ENCODE results near the gene HOXA5.

HOXA5 gene

DNA sequence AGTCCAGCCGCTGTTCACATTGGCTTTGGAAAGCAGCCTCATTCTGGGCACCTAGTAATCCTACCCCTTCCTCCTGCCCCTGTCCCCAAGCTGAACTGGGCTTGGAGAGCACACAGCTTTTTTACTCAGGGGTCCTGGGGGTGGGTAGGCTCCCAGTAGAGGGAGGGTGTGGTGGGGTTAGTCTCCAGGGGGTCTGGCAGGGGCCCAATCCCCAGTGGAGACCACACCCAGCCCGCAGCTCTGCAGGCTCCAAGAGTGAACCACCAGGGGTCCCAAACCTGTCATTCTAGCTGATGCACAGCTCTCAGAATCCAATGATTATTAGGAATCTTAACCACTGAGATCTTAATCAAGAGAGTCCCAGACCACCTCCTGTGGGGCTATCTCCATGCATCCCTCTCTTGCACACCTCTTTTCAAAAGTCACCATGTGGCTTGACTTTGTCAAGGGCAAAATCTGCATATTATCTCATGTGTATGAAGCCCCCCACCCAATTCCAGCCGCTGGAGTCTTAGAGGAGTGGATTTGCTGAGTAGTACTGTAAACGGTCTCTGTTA, 38.9 kb upstream of the HOXA5 start:
- no peak for DNase-seq

DNA sequence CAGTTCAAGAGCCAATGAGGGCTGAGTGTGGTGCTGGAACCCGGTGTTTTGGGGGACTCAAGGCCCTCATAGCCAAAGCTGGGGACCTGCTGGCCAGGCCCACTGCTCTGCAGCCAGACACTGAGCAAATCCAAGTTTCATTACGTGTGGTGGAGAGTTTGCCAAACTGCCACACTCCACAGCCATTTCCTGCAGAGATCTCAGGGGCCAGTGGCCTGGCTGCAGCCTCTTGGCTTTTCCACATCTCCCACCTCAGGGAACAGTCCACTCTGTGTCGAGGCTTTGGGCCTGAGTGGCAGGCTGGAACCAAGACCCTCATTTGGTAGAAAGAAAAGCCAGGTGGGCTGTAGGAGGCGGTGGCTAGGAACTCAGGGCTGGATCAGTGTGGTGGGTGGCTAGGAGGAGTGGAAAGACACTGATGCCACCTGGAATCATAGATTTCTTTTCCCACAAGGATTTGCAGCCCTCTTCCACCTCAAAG, 38.4 kb upstream of the HOXA5 start:
- DNase-seq = no peak

- DNase-seq = no peak
Observed at GRCh38 chr7:27180431-27181420, 37.2 kb upstream of the HOXA5 start.

DNA sequence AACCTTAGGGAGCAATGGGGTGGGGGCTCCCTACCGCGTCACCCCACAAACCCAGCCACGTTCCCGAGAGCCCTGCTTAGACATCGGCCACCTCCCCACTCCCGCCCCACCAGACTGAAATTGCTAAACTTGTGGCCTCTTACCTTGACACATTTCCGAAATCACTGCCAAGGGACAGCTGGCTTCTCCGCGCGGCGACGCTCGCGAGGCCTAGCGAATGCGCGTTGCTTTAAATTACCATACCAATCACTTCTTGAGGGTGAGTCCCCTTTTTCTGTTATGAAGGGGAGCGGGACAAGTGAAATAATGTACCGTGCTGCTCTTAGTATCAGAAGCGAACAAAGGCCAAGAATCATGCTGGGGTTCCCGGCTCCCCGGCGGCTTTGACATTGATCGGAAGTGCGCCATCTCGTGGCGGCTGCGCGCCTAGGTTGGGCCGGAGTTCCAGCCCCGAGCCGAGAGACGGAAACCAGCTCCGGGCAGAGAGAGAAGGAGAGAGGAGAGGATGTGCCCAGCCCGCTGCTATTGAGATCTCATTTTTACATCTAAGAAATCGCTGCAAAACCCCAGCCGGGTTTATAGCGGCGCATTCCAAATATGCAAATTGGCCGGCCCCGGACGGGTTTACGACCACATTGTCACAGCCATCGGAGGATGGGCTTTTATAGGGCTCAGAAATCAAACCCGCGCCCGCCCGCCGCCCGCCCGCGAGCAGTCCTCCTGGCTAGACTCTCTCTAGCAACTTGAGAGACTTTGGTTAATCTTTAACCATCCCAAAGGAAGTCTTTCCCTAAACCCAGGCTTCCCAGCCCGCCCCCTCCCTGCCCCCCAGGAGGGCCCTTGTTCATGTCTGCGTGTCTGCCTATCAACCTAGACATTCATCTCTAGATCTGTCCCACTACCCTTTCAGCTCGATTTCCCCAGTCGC, 36.3 kb upstream of the HOXA5 start:
- DNase-seq = peak; percentile 80

GRCh38 chr7:27179030-27179429, 35.5 kb upstream of the HOXA5 start:
- no peak for DNase-seq

DNA sequence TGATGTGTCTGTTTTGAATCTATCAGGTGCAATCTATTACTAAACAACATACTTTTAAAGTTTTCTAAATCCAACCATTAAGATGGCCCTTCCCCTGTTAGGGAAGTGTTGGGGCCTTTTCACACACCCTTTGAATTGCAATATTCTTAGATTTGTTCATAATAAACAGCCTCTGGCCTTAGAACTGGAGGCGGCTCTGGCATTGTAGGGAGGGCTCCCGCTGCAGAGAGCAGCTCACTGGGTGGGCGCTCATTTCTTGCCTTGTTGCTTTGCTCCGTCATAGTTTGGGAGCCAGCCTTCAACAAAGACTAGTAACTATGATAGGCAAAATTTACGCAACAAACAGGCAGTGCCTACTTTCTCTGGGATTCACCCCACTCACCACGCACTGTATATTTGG, 34.9 kb upstream of the HOXA5 start:
- no peak for DNase-seq

DNA sequence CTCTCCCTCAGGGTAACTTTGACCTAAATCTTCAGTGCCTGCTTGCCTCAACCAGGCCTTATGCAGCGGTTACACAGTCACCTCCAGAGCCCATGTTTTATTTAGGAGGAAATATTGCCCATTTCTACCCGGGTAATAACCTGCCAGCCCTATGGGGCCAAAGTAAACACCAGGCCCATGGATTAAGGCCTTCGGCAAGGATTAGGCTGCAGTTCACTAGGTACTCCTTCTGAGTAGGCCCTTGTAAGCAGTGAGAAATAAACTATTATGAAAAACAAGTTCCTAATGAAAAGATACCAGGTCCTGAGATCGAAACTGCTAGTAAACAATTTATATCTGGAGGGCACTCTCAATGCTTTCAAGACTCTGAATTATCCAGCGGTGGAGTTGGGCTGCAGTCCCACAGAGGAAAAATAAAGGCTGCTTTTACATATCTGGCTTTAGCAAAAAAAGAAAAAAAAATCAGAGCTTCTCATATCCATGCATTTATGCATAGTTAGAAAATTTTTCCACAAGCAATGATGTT, 34.4 kb upstream of the HOXA5 start:
- no peak for DNase-seq

DNA sequence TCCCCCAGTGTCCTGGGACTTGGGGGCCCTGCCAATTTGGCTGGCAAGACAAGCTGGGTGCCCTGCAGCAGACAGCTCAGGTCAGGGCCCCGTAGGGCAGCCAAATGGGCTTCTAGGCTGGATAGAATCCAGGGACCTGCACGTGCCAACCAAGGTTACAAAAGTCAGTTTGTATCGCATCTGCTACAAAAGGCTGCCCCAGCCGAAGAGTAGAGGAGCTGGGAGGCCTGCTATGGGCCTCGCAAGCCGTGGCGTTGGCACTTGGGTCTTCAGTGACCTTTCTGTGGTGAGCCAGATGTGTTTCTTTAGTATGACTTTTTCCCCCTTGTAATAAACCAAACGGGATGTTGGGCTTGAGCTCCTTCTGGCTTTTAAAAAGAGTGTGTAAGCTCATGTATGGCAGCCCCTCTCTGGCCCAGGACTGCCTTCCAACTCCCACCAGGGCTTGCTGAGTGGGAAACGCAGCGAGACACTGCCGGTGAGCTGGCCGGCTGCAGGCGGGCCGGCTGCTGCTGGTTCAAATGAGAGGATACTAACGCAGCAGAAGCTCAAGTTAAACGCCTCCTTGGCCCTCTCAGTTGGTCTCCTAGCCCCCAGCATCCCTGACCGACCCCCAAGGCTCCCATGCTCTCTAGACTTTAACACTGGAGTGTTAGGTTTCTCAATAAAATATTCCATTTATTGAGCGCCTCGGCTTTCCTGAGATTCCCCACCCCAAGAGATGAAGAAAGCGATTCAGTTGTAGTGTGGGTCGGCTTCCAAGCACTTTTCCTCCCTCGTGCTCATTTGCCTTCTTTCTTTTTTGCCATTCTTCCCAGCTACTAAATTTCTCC, 33.7 kb upstream of the HOXA5 start:
- no peak for DNase-seq

GRCh38 chr7:27176524-27176845, 33.0 kb upstream of the HOXA5 start:
- no peak for DNase-seq

DNA sequence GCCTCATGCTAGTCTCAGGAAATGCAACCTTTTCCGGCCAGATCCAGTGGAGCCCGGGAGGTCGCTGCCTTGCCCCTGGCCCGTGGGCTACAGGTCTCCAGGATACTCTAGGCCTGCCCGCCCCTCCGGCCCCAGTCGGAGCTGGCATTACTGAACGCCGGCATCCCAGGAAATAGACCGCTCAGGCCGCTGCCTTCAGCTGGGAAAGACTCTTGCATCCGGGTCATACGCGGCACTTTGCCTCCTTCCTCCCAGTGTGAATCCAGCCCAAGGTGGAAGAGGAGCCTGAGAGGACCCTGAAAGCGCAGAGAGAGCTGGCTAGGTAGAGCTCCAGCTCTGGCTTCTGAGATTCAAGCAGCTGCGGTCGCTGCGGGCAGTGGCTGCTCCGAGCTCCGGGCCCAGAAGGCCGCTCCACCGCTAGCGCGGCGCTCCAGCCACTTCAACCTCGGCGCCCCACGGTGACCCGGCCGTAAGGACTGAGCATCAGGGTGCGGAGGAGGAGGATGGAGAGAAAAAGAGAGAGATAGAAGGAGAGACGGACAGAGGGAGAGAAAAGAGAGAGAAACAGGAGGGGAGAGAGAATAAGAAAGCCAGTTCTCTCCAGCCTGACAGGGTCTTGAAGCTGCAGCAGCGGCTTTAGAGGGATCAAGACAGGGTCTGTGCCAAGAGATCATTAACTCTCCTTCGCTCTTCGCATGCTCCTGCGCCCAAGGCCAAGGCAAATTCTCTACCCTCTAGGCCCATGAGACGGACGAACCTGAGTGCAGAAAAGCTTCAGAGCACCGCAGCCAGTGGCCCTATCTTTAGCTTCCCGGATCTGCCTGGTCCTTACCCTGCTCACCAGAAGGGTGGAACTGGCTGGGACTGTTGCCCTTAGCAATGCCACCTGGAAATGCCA, 32.4 kb upstream of the HOXA5 start:
- no peak for DNase-seq

GRCh38 chr7:27174874-27175625, 31.6 kb upstream of the HOXA5 start:
- DNase-seq = no peak

- peak; percentile 67 for DNase-seq
Observed at GRCh38 chr7:27173956-27174873, 30.7 kb upstream of the HOXA5 start, which contains the start of gene HOXA10. Gene HOXA10 (minus strand): TSS chr7:27174320. CDS start chr7:27174306, 14 bp downstream.

DNA sequence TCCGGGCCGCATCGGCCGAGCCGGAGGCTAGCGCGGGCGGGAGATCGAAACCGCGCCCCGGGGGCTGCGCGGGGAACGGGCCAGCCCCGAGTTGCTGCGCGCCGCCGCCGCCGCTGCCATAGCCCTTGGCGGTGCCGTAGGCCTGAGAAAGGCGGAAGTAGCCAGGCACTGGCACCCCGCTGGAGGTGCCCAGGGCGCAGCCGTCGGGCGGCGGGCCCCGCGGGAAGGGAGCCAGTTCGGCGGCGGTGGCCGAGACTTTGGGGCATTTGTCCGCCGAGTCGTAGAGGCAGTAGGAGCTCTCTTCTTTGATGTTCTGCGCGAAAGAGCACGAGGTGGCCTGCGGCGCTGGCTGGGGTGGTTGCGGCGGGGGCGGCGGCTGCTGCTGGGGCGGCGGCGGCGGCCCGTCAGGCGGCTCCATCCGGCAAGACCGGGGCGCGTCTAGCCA, 30.1 kb upstream of the HOXA5 start:
- no peak for DNase-seq

- peak; percentile 76 for DNase-seq
Observed at GRCh38 chr7:27172823-27173510, 29.5 kb upstream of the HOXA5 start.

DNA sequence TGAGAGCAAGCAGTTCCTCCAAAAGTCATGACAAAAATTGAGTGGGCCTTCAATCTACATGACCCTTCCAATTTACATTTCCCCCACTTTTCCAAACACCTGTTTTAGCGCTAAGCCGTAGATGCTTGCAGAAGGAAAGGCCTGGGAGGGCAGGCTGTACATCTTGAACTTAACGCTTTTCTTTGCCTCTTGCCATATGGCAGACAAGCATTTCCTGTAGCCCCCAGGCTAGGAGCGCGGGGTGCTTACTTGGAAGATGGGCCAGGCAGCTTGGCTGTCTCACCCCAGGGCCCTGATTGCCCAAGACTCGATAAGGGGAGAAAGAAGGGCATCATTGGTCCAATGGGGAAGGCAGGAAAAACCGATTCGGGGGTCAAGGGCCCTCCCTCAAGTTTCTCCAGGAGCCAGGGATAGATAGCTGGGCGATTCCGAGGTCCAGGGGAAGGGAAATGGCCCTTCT, 28.9 kb upstream of the HOXA5 start:
- peak; percentile 38 for DNase-seq

DNA sequence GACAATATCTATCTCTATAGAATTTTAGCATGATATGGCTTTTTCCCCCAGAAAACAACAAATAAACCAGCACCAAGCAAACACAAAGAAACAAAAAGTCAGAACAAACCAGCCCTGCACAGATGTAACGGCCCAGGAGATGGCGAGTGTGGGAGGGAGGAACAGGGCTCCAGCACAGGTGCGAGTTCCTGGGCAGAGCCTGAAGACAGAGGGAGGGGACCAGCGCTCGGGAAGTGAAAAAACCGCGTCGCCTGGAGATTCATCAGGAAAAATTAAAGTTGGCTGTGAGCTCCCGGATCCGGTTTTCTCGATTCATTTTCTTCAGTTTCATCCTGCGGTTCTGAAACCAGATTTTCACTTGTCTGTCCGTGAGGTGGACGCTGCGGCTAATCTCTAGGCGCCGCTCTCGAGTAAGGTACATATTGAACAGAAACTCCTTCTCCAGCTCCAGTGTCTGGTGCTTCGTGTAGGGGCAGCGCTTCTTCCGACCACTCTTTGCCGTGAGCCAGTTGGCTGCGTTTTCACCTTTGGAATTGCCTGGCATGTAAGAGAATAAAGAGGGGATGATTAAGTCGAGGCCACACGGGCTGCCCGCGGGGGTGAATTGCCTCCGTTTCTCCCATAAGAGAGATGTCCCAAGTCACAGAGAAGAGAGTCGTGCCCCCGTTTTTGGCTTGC, 28.3 kb upstream of the HOXA5 start:
- no peak for DNase-seq

DNA sequence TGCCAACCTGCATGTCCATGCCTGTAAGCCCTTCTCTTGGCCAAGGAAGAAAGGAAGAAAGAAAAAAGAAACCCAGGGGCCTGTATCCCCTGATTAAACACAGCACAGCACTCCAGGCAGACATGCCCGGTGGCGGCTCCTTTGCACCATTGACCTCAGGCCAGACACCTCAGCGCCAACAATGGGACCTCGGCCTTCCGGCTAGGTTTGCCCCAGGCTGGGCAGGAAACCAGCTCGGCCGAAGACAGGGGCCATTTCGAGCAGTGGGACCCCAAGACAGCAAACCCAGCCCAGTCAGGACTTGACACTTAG, 27.8 kb upstream of the HOXA5 start:
- DNase-seq = no peak
